Smooth muscle cell of the coronary artery (primary cell): ENCODE measurements around the gene MIER2. TPM values are rescaled to one million over a fixed set of nuclear protein-coding genes. Genes with fewer than 3 reads are reported as not detected.

Experiments
- total RNA-seq: library from RNA; depleted of rRNA; stranded (reverse); fragments of >200 nt; gene quantifications from 2 replicates; pipeline ENCODE4 v1.2.3, GENCODE V29; 2014; ENCODE audit warnings: low replicate concordance

MIER2 gene
- total RNA-seq: 13.1 and 23.5 TPM in 2 replicates

GRCh38 chr19:344625-345319, at the start of gene MIER2:
TSS of gene MIER2 (minus strand) at chr19:344796. CDS start at chr19:344782, 14 bp downstream.

GRCh38 chr19:291006-291521, 53.5 kb downstream of the MIER2 start, which contains the start of gene PLPP2:
TSS of gene PLPP2 (minus strand) at chr19:291403. CDS start at chr19:291336, 67 bp downstream.

Other genes with a start within 250 kb of the MIER2 start
- not detected in 2 replicates for gene OR4F17, start 237.7 kb downstream of the MIER2 start, total RNA-seq
- 1.9 and 11.2 TPM in 2 replicates for gene PLPP2, start 53.4 kb downstream of the MIER2 start, total RNA-seq
- under 0.01 TPM in 1 of 2 replicates, not detected in the other for gene C2CD4C, start 64.4 kb upstream of the MIER2 start, total RNA-seq
- gene SHC2, start 116.2 kb upstream of the MIER2 start, total RNA-seq: 0.08 and 4.1 TPM in 2 replicates
- not detected in 2 replicates for gene MADCAM1, start 151.7 kb upstream of the MIER2 start, total RNA-seq
- 13.9 and 23.9 TPM in 2 replicates for gene TPGS1, start 162.7 kb upstream of the MIER2 start, total RNA-seq
- gene CDC34, start 187.0 kb upstream of the MIER2 start, total RNA-seq: 81.4 and 83.4 TPM in 2 replicates
- gene GZMM, start 199.3 kb upstream of the MIER2 start, total RNA-seq: 0.08 TPM in 1 of 2 replicates, not detected in the other
- gene BSG, start 227.8 kb upstream of the MIER2 start, total RNA-seq: 284 and 347 TPM in 2 replicates
- gene HCN2, start 245.1 kb upstream of the MIER2 start, total RNA-seq: 0.30 and 1.2 TPM in 2 replicates